ENCODE measurements around the gene GATAD2A. TPM values are rescaled to one million over a fixed set of nuclear protein-coding genes. Genes with fewer than 3 reads are reported as not detected.

GATAD2A gene
- total RNA-seq, 1 experiment from 2014 or later = 126 TPM

- Mint-ChIP-seq H3K36me3 (ENCODE audit: insufficient read depth, unreplicated experiment) (peaks cover 33% of the 10 kb centered on the region), H3K4me3 (ENCODE audit: unreplicated experiment) (no peak overlapping the region), H3K4me1 (ENCODE audit: low read depth, unreplicated experiment) (no peaks in the 10 kb centered on the region), H3K9me3 (ENCODE audit: unreplicated experiment) (no peaks in the 10 kb centered on the region), H3K27me3 (ENCODE audit: insufficient read depth, unreplicated experiment) (no peaks in the 10 kb centered on the region), H3K27ac (ENCODE audit: unreplicated experiment) (no peak overlapping the region)
- ChIA-PET CTCF (no interaction called here), POLR2A (no interaction called here)
- no peaks in the 10 kb centered on the region for H3K27me3 ChIP-seq (replicated peaks; ENCODE audit: control insufficient read depth, insufficient read depth, low read length)
- intact Hi-C loops (cut with micrococcal nuclease; ENCODE audit: unreplicated experiment) = no loop called here
- H3K36me3 ChIP-seq (ENCODE audit: control insufficient read depth, insufficient read depth, low read length) = no peaks in the 10 kb centered on the region
- DNase-seq = no peak
- no peak for TF ChIP-seq CTCF (IDR thresholded peaks at IDR 0.05; ENCODE audit: insufficient read depth in 1 of 2, low read depth in 1 of 2, low read length in 1 of 2, severe bottlenecking in 1 of 2, unreplicated experiment in 1 of 2)
- BruUV-seq (replicated peaks) = no TSS peak
- H3K9me3 ChIP-seq = no peaks in the 10 kb centered on the region
- no peak overlapping the region for H3K4me3 ChIP-seq (ENCODE audit: low read depth, low read length)
- H3K4me1 ChIP-seq = no peaks in the 10 kb centered on the region; the same call in 1 of the 2 replicates
Observed at GRCh38 chr19:19433666-19434213, 28.3 kb downstream of the GATAD2A start.

- H3K4me1 Mint-ChIP-seq (ENCODE audit: low read depth, unreplicated experiment) = no peaks in the 10 kb centered on the region
- no peaks in the 10 kb centered on the region for H3K27me3 ChIP-seq (replicated peaks; ENCODE audit: control insufficient read depth, insufficient read depth, low read length)
- no peaks in the 10 kb centered on the region for H3K9me3 Mint-ChIP-seq (ENCODE audit: unreplicated experiment)
- no peaks in the 10 kb centered on the region for H3K9me3 ChIP-seq
- no peak overlapping the region for H3K4me3 ChIP-seq (ENCODE audit: low read depth, low read length)
- no peak for DNase-seq
- intact Hi-C loops (cut with micrococcal nuclease; ENCODE audit: unreplicated experiment) = no loop called here
- H3K36me3 ChIP-seq (ENCODE audit: control insufficient read depth, insufficient read depth, low read length) = no peaks in the 10 kb centered on the region
- H3K27ac Mint-ChIP-seq (ENCODE audit: unreplicated experiment) = no peak overlapping the region
- CTCF ChIA-PET = no interaction called here
- H3K4me1 ChIP-seq = no peaks in the 10 kb centered on the region; the same call in 1 of the 2 replicates
- H3K4me3 Mint-ChIP-seq (ENCODE audit: unreplicated experiment) = no peak overlapping the region
- no peak for TF ChIP-seq CTCF (IDR thresholded peaks at IDR 0.05; ENCODE audit: insufficient read depth in 1 of 2, low read depth in 1 of 2, low read length in 1 of 2, severe bottlenecking in 1 of 2, unreplicated experiment in 1 of 2)
- peaks cover 33% of the 10 kb centered on the region for H3K36me3 Mint-ChIP-seq (ENCODE audit: insufficient read depth, unreplicated experiment)
- H3K27me3 Mint-ChIP-seq (ENCODE audit: insufficient read depth, unreplicated experiment) = no peaks in the 10 kb centered on the region
- POLR2A ChIA-PET = no interaction called here
- BruUV-seq (replicated peaks) = no TSS peak
Observed at GRCh38 chr19:19434483-19435045, 29.1 kb downstream of the GATAD2A start.

- Histone ChIP-seq H3K4me3 (ENCODE audit: low read depth, low read length) (no peak overlapping the region), H3K9me3 (no peaks in the 10 kb centered on the region), H3K4me1 (no peaks in the 10 kb centered on the region; the same call in 1 of the 2 replicates), H3K36me3 (ENCODE audit: control insufficient read depth, insufficient read depth, low read length) (no peaks in the 10 kb centered on the region), H3K27me3 (replicated peaks; ENCODE audit: control insufficient read depth, insufficient read depth, low read length) (no peaks in the 10 kb centered on the region)
- peaks cover 36% of the 10 kb centered on the region for H3K36me3 Mint-ChIP-seq (ENCODE audit: insufficient read depth, unreplicated experiment)
- no TSS peak for BruUV-seq (replicated peaks)
- POLR2A ChIA-PET = no interaction called here
- no peak for TF ChIP-seq CTCF (IDR thresholded peaks at IDR 0.05; ENCODE audit: insufficient read depth in 1 of 2, low read depth in 1 of 2, low read length in 1 of 2, severe bottlenecking in 1 of 2, unreplicated experiment in 1 of 2)
- no peak overlapping the region for H3K27ac Mint-ChIP-seq (ENCODE audit: unreplicated experiment)
- CTCF ChIA-PET = no interaction called here
- no peaks in the 10 kb centered on the region for H3K9me3 Mint-ChIP-seq (ENCODE audit: unreplicated experiment)
- intact Hi-C loops (cut with micrococcal nuclease; ENCODE audit: unreplicated experiment) = no loop called here
- H3K4me3 Mint-ChIP-seq (ENCODE audit: unreplicated experiment) = no peak overlapping the region
- no peak for DNase-seq
- H3K27me3 Mint-ChIP-seq (ENCODE audit: insufficient read depth, unreplicated experiment) = no peaks in the 10 kb centered on the region
- H3K4me1 Mint-ChIP-seq (ENCODE audit: low read depth, unreplicated experiment) = no peaks in the 10 kb centered on the region
Observed at GRCh38 chr19:19436137-19436691, 30.7 kb downstream of the GATAD2A start.
